SK-N-SH (cell line): ENCODE data around the gene ACSL1.

Experiments used
- CTCF ChIP-seq: fragments of 200-600 bp; sonication (generic); IDR thresholded peaks from 2 replicates; pipeline ENCODE4 v1.6.1; 2017; ENCODE audit warnings: antibody characterized with exemption, mild to moderate bottlenecking, moderate library complexity
- EP300 ChIP-seq, 2 experiments: IDR thresholded peaks; 2 replicates each; pipeline versions ENCODE4 v1.4.0 to v1.6.1; 2012; ENCODE audit warnings: borderline replicate concordance in 1 of 2, low read depth in 1 of 2, low read length in 1 of 2
- FOXM1 ChIP-seq: IDR thresholded peaks from 2 replicates; pipeline ENCODE4 v1.4.0; 2012; ENCODE audit warnings: low read depth, mild to moderate bottlenecking
- MAX ChIP-seq: IDR thresholded peaks from 2 replicates; pipeline ENCODE4 v1.4.0; 2012; ENCODE audit warnings: low read depth
- NFIC ChIP-seq: IDR thresholded peaks from 2 replicates; pipeline ENCODE4 v1.4.0; 2012; ENCODE audit warnings: borderline replicate concordance
- REST ChIP-seq: IDR thresholded peaks from 2 replicates; pipeline ENCODE4 v1.6.1; 2012; ENCODE audit warnings: mild to moderate bottlenecking, low read depth, low read length, moderate library complexity
- RFX5 ChIP-seq: IDR thresholded peaks from 2 replicates; pipeline ENCODE4 v1.6.1; 2012; ENCODE audit warnings: mild to moderate bottlenecking, improper control_type of control experiment, low read length
- SIN3A ChIP-seq: IDR thresholded peaks from 2 replicates; pipeline ENCODE4 v1.6.1; 2012; ENCODE audit warnings: low read depth, mild to moderate bottlenecking, low read length, moderate library complexity, borderline replicate concordance
- TAF1 ChIP-seq: IDR thresholded peaks from 2 replicates; pipeline ENCODE4 v1.6.1; 2012; ENCODE audit warnings: low read depth, mild to moderate bottlenecking, low read length, moderate library complexity, borderline replicate concordance
- TEAD4 ChIP-seq: IDR thresholded peaks from 2 replicates; pipeline ENCODE4 v1.4.0; 2012; ENCODE audit warnings: mild to moderate bottlenecking, borderline replicate concordance; ENCODE audit not compliant: insufficient read depth

GRCh38 chr4:184729946-184730345, 95.8 kb downstream of the ACSL1 start:
- TF ChIP-seq TEAD4 (no peak), CTCF (no peak), RFX5 (no peak), REST (no peak), SIN3A (no peak), EP300 (IDR thresholded peaks at IDR 0.05; ENCODE audit: borderline replicate concordance in 1 of 2, low read depth in 1 of 2, low read length in 1 of 2) (no peak), TAF1 (no peak), NFIC (no peak), FOXM1 (no peak), MAX (no peak)
